SK-N-SH (cell line): ENCODE data around the gene FRAS1.

Experiments used
- CHD2 ChIP-seq: fragments of 150-350 bp; IDR thresholded peaks from 2 replicates; pipeline ENCODE4 v1.6.1; 2018; ENCODE audit warnings: low read length; ENCODE audit not compliant: partially characterized antibody
- TF ChIP-seq, protein P1 (sequence below): IDR thresholded peaks from 2 replicates; pipeline ENCODE4; 2012

DNA sequence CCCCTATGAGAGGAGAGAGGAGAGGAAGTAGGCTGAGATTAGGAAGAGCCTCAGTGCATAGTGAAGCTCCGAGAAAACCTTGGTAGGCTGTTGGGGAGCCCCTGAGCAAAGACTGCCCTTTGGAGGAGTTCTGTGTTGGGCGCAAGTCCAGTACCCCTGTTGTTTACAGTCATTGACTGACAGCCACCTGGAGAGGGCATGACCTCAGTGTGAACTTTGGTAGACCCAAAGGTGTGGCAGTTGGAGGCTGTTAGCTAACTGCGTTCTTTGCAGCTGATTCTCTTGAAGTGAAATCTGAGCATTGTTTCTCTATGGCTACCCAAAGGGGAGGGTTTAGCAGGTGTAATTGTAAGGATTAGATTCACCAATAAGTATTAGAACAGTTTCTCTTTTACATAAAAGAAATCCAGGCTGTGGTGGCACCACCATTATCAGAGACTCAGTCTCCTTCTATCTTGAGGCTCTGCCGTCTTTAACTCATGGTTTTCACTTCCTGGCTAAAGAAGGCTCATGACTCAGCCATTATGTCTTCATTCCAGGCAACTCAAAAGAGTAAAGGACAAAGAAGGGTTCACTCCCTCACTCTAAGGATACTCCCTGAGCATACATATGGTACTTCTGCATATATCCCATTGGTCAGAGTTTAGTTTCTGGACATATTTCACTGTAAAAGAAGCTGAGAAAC lies 527.9 kb downstream of the FRAS1 start:
- TF ChIP-seq, protein P1, sequence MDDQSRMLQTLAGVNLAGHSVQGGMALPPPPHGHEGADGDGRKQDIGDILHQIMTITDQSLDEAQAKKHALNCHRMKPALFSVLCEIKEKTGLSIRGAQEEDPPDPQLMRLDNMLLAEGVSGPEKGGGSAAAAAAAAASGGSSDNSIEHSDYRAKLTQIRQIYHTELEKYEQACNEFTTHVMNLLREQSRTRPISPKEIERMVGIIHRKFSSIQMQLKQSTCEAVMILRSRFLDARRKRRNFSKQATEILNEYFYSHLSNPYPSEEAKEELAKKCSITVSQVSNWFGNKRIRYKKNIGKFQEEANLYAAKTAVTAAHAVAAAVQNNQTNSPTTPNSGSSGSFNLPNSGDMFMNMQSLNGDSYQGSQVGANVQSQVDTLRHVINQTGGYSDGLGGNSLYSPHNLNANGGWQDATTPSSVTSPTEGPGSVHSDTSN: no peak
- TF ChIP-seq CHD2: no peak
